ENCODE data around the gene ITSN1.
A peak's percentile ranks its signal among the peaks of the same experiment; 100 is the strongest.
"Not testable (repeated sequence)": the region's sequence is repeated elsewhere in the genome, so short reads cannot be mapped to it uniquely, and the experiment has no call there.

The ITSN1 gene

DNA sequence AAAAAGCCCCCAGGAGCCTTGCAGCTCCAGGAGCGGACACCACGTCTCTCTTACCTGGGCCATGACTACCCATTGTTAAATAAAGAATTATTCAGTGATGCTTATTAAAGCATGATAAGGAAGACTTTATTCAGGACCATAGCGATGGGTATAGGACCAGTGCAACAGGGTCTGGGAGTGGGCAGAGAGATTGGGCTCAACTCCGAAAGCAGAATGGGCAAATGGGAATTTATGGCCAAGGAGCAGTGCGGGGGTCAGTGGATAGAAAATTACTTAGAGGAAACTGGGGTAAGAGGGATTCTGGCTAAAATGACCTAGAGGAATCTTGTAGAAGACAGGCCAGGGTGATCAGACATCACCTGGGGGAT is 273.9 kb downstream of the ITSN1 start:
- H3K4me3 ChIP-seq (ENCODE audit: low read length): peak overlapping the region; percentile 96
- no peak for TF ChIP-seq EZH2phosphoT487 (IDR thresholded peaks at IDR 0.05; ENCODE audit: borderline replicate concordance, low read length)
- TF ChIP-seq, protein P1, sequence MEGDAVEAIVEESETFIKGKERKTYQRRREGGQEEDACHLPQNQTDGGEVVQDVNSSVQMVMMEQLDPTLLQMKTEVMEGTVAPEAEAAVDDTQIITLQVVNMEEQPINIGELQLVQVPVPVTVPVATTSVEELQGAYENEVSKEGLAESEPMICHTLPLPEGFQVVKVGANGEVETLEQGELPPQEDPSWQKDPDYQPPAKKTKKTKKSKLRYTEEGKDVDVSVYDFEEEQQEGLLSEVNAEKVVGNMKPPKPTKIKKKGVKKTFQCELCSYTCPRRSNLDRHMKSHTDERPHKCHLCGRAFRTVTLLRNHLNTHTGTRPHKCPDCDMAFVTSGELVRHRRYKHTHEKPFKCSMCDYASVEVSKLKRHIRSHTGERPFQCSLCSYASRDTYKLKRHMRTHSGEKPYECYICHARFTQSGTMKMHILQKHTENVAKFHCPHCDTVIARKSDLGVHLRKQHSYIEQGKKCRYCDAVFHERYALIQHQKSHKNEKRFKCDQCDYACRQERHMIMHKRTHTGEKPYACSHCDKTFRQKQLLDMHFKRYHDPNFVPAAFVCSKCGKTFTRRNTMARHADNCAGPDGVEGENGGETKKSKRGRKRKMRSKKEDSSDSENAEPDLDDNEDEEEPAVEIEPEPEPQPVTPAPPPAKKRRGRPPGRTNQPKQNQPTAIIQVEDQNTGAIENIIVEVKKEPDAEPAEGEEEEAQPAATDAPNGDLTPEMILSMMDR (IDR thresholded peaks at IDR 0.05; ENCODE audit: low read depth, low read length, poor library complexity, severe bottlenecking): no peak
- no peaks in the 10 kb centered on the region for H3K27me3 ChIP-seq (ENCODE audit: control insufficient read depth, low read length)

DNA sequence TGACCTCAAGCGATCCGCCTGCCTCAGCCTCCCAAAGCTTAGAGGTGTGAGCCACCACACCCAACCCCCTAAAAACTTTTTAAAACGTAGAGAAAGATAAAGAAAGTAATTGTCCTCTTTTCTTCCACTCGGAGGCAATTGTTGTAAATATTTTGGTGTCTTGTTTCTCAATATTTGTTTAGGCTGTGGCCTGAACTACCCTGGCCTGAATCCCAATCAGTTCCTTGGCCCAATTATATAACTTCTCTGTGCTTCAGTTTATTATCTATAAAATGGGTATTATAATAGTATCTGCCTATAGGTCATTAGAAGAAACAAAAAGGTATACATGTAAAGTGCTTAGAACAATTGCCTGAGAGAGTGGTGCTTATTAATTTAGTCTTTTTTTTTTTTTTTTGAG is 275.1 kb downstream of the ITSN1 start:
- H3K9me2 ChIP-seq (replicated peaks; ENCODE audit: control insufficient read depth, low read length): no peaks in the 10 kb centered on the region
- H3K4me3 ChIP-seq (ENCODE audit: low read length): no peak overlapping the region
- no peaks in the 10 kb centered on the region for H3F3A ChIP-seq (ENCODE audit: control insufficient read depth, insufficient read depth)
- no peak overlapping the region for H3K4me2 ChIP-seq (ENCODE audit: low read length)
- no peak for TF ChIP-seq EZH2phosphoT487 (IDR thresholded peaks at IDR 0.05; ENCODE audit: borderline replicate concordance, low read length)
- no peaks in the 10 kb centered on the region for H3K9me3 ChIP-seq (ENCODE audit: control insufficient read depth, insufficient read depth, low read length)
- H3K36me3 ChIP-seq (ENCODE audit: control insufficient read depth, low read length): peaks cover 27% of the 10 kb centered on the region
- H3K79me2 ChIP-seq (ENCODE audit: control insufficient read depth, low read length): peaks cover 32% of the 10 kb centered on the region
- H3K4me1 ChIP-seq (ENCODE audit: control insufficient read depth, low read length): peaks cover 15% of the 10 kb centered on the region
- no peak overlapping the region for H3K27ac ChIP-seq (ENCODE audit: low read depth, low read length)
- no peaks in the 10 kb centered on the region for H4K20me1 ChIP-seq (ENCODE audit: control insufficient read depth, insufficient read depth, low read depth, low read length)
- H3K27me3 ChIP-seq (ENCODE audit: control insufficient read depth, low read length): no peaks in the 10 kb centered on the region

More for the DNA sequence above, 273.9 kb downstream of the ITSN1 start:
- no peaks in the 10 kb centered on the region for H4K20me1 ChIP-seq (ENCODE audit: control insufficient read depth, insufficient read depth, low read depth, low read length)
- H3F3A ChIP-seq (ENCODE audit: control insufficient read depth, insufficient read depth): no peaks in the 10 kb centered on the region
- H3K36me3 ChIP-seq (ENCODE audit: control insufficient read depth, low read length): peaks cover 39% of the 10 kb centered on the region
- peaks cover 34% of the 10 kb centered on the region for H3K79me2 ChIP-seq (ENCODE audit: control insufficient read depth, low read length)
- no peak overlapping the region for H3K27ac ChIP-seq (ENCODE audit: low read depth, low read length)
- no peaks in the 10 kb centered on the region for H3K9me2 ChIP-seq (replicated peaks; ENCODE audit: control insufficient read depth, low read length)
- H3K9me3 ChIP-seq (ENCODE audit: control insufficient read depth, insufficient read depth, low read length): no peaks in the 10 kb centered on the region
- peak overlapping the region; percentile 54 for H3K4me2 ChIP-seq (ENCODE audit: low read length)
- H3K4me1 ChIP-seq (ENCODE audit: control insufficient read depth, low read length): peaks cover 15% of the 10 kb centered on the region

DNA sequence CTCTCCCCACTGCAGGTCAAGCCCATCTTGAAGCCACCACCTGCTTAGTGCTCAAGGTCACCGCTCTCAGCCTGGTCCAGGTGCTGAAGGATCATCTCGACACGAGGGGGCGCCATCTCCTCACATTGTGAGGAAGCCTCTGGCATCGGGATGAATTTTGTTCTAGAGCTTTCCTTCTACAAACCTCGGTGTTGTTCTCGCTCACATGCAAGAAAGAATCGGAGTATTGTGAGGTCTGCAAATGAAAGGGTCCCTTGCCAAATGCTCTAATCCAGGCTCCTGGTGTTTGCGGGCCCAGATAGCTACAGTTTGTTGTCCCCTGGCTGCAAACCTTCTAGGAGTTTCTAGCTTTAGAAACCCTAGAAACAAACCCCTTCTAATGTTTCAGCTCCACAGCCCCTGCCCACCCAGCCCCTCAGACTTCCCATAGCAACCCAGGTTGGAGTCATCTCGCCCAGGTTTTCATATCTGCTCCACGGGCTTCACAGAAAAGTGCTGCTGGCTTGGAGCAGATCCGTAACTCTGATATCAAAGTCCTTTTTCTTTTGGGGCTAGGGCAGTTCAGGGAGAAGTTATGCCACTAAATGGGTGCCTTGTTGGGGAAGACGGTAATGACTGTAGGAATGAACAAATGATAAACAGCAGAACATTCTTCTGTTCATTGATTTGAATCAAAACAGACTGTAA is 281.9 kb downstream of the ITSN1 start:
- Histone ChIP-seq H3K4me2 (ENCODE audit: low read length) (peak overlapping the region; percentile 43), H3K36me3 (ENCODE audit: control insufficient read depth, low read length) (no peaks in the 10 kb centered on the region), H3K27me3 (ENCODE audit: control insufficient read depth, low read length) (no peaks in the 10 kb centered on the region), H3K79me2 (ENCODE audit: control insufficient read depth, low read length) (no peaks in the 10 kb centered on the region), H3K4me3 (ENCODE audit: low read length) (no peak overlapping the region), H3K9me2 (replicated peaks; ENCODE audit: control insufficient read depth, low read length) (no peaks in the 10 kb centered on the region), H3K4me1 (ENCODE audit: control insufficient read depth, low read length) (peaks cover 13% of the 10 kb centered on the region), H3F3A (ENCODE audit: control insufficient read depth, insufficient read depth) (no peaks in the 10 kb centered on the region), H3K27ac (ENCODE audit: low read depth, low read length) (no peak overlapping the region), H3K9me3 (ENCODE audit: control insufficient read depth, insufficient read depth, low read length) (no peaks in the 10 kb centered on the region), H4K20me1 (ENCODE audit: control insufficient read depth, insufficient read depth, low read depth, low read length) (no peaks in the 10 kb centered on the region)
- TF ChIP-seq, protein P1 (IDR thresholded peaks at IDR 0.05; ENCODE audit: low read depth, low read length, poor library complexity, severe bottlenecking): peak; percentile 91
- TF ChIP-seq EZH2phosphoT487 (IDR thresholded peaks at IDR 0.05; ENCODE audit: borderline replicate concordance, low read length): no peak

DNA sequence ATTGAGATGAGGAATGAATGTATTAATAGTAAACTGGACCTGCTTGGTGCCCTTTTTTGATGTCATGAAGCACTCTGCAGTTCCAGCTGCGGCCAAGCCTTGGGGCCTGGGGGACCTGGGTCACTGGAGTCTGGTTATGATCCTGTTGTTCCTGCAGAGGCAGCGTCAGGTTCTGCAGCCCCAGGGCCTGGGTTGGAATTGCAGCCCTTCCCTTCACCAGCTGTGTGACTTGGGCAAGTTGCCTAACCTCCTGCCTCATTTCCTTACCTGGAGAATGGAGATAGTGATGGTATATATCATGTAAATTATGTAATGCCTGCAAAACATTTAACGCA is 282.4 kb downstream of the ITSN1 start:
- H3K4me3 ChIP-seq (ENCODE audit: low read length): no peak overlapping the region
- H3K9me3 ChIP-seq (ENCODE audit: control insufficient read depth, insufficient read depth, low read length): no peaks in the 10 kb centered on the region
- H3K9me2 ChIP-seq (replicated peaks; ENCODE audit: control insufficient read depth, low read length): no peaks in the 10 kb centered on the region
- TF ChIP-seq EZH2phosphoT487 (IDR thresholded peaks at IDR 0.05; ENCODE audit: borderline replicate concordance, low read length): no peak
- TF ChIP-seq, protein P1 (IDR thresholded peaks at IDR 0.05; ENCODE audit: low read depth, low read length, poor library complexity, severe bottlenecking): no peak
- H3K4me2 ChIP-seq (ENCODE audit: low read length): no peak overlapping the region
- no peaks in the 10 kb centered on the region for H3K36me3 ChIP-seq (ENCODE audit: control insufficient read depth, low read length)
- no peaks in the 10 kb centered on the region for H3K27me3 ChIP-seq (ENCODE audit: control insufficient read depth, low read length)
- H3K27ac ChIP-seq (ENCODE audit: low read depth, low read length): no peak overlapping the region
- H3K4me1 ChIP-seq (ENCODE audit: control insufficient read depth, low read length): peaks cover 13% of the 10 kb centered on the region
- H3K79me2 ChIP-seq (ENCODE audit: control insufficient read depth, low read length): no peaks in the 10 kb centered on the region
- H3F3A ChIP-seq (ENCODE audit: control insufficient read depth, insufficient read depth): no peaks in the 10 kb centered on the region
- no peaks in the 10 kb centered on the region for H4K20me1 ChIP-seq (ENCODE audit: control insufficient read depth, insufficient read depth, low read depth, low read length)

- not testable (repeated sequence) for H3K27ac ChIP-seq (ENCODE audit: low read depth, low read length); H3K9me2 ChIP-seq (replicated peaks; ENCODE audit: control insufficient read depth, low read length); H3K36me3 ChIP-seq (ENCODE audit: control insufficient read depth, low read length); H3K79me2 ChIP-seq (ENCODE audit: control insufficient read depth, low read length); H3K4me3 ChIP-seq (ENCODE audit: low read length); H3K4me2 ChIP-seq (ENCODE audit: low read length); H4K20me1 ChIP-seq (ENCODE audit: control insufficient read depth, insufficient read depth, low read depth, low read length); H3F3A ChIP-seq (ENCODE audit: control insufficient read depth, insufficient read depth); H3K27me3 ChIP-seq (ENCODE audit: control insufficient read depth, low read length); H3K9me3 ChIP-seq (ENCODE audit: control insufficient read depth, insufficient read depth, low read length)
- H3K4me1 ChIP-seq (ENCODE audit: control insufficient read depth, low read length): peaks cover 13% of the 10 kb centered on the region
Measured at GRCh38 chr21:33926248-33926647, 283.9 kb downstream of the ITSN1 start.

Data from DOHH2 (cell line).